ENCODE data around the gene ETAA1.

- TF ChIP-seq CTCF (IDR thresholded peaks at IDR 0.05; ENCODE audit: low read depth, low read length, poor library complexity, severe bottlenecking) (no peak), EZH2phosphoT487 (IDR thresholded peaks at IDR 0.05; ENCODE audit: borderline replicate concordance, low read length) (no peak)
Measured at GRCh38 chr2:67451086-67451832, 54.1 kb downstream of the ETAA1 start.

All from DOHH2 (cell line).